A549 (cell line): Measurements from ENCODE around the gene HACL1. TPM values are rescaled to one million over a fixed set of nuclear protein-coding genes. Genes with fewer than 3 reads are reported as not detected.

ENCODE experiments used
- ATAC-seq, 2 experiments: fragments of 200-7000 bp in 1 of 2; fragments of >200 bp in 1 of 2; cut with Nextera tagmentation in 1 of 2; cut with Tn5 transposase in 1 of 2; 3 replicates each; pipeline versions ENCODE4 v1.8.0 to v1.9.1; 2018 to 2020; ENCODE audit warnings: mild to moderate bottlenecking in 1 of 2, moderate library complexity in 1 of 2
- CTCF ChIA-PET: fragments of 300-600 bp; sonication (Branson Sonifier 250); formaldehyde crosslinking; extraction: SDS; loops from one replicate; lab custom pipeline; 2021; ENCODE audit warnings: antibody characterized with exemption, inconsistent platforms; lab: Yijun Ruan, JAX
- POLR2A ChIA-PET: fragments of 350-600 bp; formaldehyde crosslinking; extraction: SDS; loops from one replicate; lab custom pipeline; 2021; ENCODE audit warnings: antibody characterized with exemption, inconsistent platforms; lab: Yijun Ruan, JAX
- DNase-seq, 2 experiments: peaks; one replicate each; pipeline versions ENCODE4 v3.0.0 to v3.0.0-alpha.2; 2011 to 2016; ENCODE audit warnings: low read depth in 1 of 2, low spot score in 1 of 2
- FAIRE-seq: peaks from 2 replicates; lab custom pipeline; 2011; peaks lifted over from hg19 to GRCh38; lab: Jason Lieb, UNC
- H3K27ac ChIP-seq, 2 experiments: fragments of >200 bp; sonication (Bioruptor Twin); formaldehyde crosslinking; 3 replicates each; pipeline ENCODE4 v1.5.1; 2016 to 2017
- H3K4me1 ChIP-seq: fragments of >200 bp; sonication (Bioruptor Twin); formaldehyde crosslinking; 3 replicates; pipeline ENCODE4 v1.6.1; 2016
- H3K4me2 ChIP-seq: fragments of >200 bp; sonication (Bioruptor Twin); formaldehyde crosslinking; 3 replicates; pipeline ENCODE4 v1.6.1; 2016
- H3K4me3 ChIP-seq: fragments of >200 bp; sonication (Bioruptor Twin); formaldehyde crosslinking; 3 replicates; pipeline ENCODE4 v1.5.1; 2016
- H3K9me3 ChIP-seq: fragments of >200 bp; sonication (Bioruptor Twin); formaldehyde crosslinking; 3 replicates; pipeline ENCODE4 v1.6.1; 2016
- BHLHE40 ChIP-seq: IDR thresholded peaks from 2 replicates; pipeline ENCODE4 v1.6.1; 2012; ENCODE audit warnings: low read depth, low read length, inconsistent platforms
- CBX2 ChIP-seq: fragments of 200-600 bp; sonication (generic); IDR thresholded peaks from 2 replicates; pipeline ENCODE4 v1.6.1; 2016; ENCODE audit warnings: low read depth, mild to moderate bottlenecking, borderline replicate concordance
- CEBPB ChIP-seq, 2 experiments: fragments of >200 bp in 1 of 2; sonication (Bioruptor Twin) in 1 of 2; formaldehyde crosslinking in 1 of 2; IDR thresholded peaks; 2 replicates each; pipeline ENCODE4 v1.6.1; 2012 to 2016
- CHD2 ChIP-seq: fragments of 150-350 bp; IDR thresholded peaks from 2 replicates; pipeline ENCODE4 v1.6.1; 2014; ENCODE audit warnings: low read length; ENCODE audit not compliant: partially characterized antibody
- EHF ChIP-seq: fragments of 250-450 bp; sonication (Bioruptor Pico); IDR thresholded peaks from 2 replicates; pipeline ENCODE4 v1.5.0; 2020; ENCODE audit warnings: mild to moderate bottlenecking
- ESRRA ChIP-seq: fragments of 150-350 bp; IDR thresholded peaks from 2 replicates; pipeline ENCODE4 v1.6.1; 2014; ENCODE audit warnings: mild to moderate bottlenecking, low read length, borderline replicate concordance
- FOSB ChIP-seq: fragments of 250-450 bp; sonication (Bioruptor Pico); IDR thresholded peaks from 2 replicates; pipeline ENCODE4 v1.5.0; 2020; ENCODE audit warnings: mild to moderate bottlenecking, moderate library complexity
- FOSL2 ChIP-seq, 2 experiments: fragments of 450-650 bp in 1 of 2; fragments of >200 bp in 1 of 2; sonication (Bioruptor Twin) in 1 of 2; formaldehyde crosslinking; IDR thresholded peaks; 2 replicates each; pipeline versions ENCODE4 v1.5.0 to v1.6.1; 2016 to 2020; ENCODE audit warnings: mild to moderate bottlenecking in 1 of 2, moderate library complexity in 1 of 2
- FOXS1 ChIP-seq: fragments of 250-450 bp; sonication (Bioruptor Pico); IDR thresholded peaks from 2 replicates; pipeline ENCODE4 v1.5.0; 2020; ENCODE audit warnings: mild to moderate bottlenecking, moderate library complexity
- HOXA7 ChIP-seq: fragments of 250-450 bp; sonication (Bioruptor Pico); IDR thresholded peaks from 2 replicates; pipeline ENCODE4 v1.5.0; 2020; ENCODE audit warnings: mild to moderate bottlenecking, moderate library complexity
- HOXB13 ChIP-seq: fragments of 250-450 bp; sonication (Bioruptor Pico); IDR thresholded peaks from 2 replicates; pipeline ENCODE4 v1.5.0; 2020; ENCODE audit warnings: low read depth, mild to moderate bottlenecking, moderate library complexity
- HOXB5 ChIP-seq: fragments of 250-450 bp; sonication (Bioruptor Pico); IDR thresholded peaks from 2 replicates; pipeline ENCODE4 v1.5.0; 2020; ENCODE audit warnings: mild to moderate bottlenecking, moderate library complexity
- JUN ChIP-seq, 2 experiments: fragments of >200 bp; sonication (Bioruptor Twin); formaldehyde crosslinking; IDR thresholded peaks; 2 replicates in 1 of 2; 3 replicates in 1 of 2; pipeline ENCODE4 v1.6.1; 2016 to 2017
- JUNB ChIP-seq: fragments of >200 bp; sonication (Bioruptor Twin); formaldehyde crosslinking; IDR thresholded peaks from 2 replicates; pipeline ENCODE4 v1.6.1; 2016
- KDM1A ChIP-seq: fragments of 200-600 bp; sonication (generic); IDR thresholded peaks from 2 replicates; pipeline ENCODE4 v1.6.1; 2016; ENCODE audit warnings: low read depth, mild to moderate bottlenecking
- NFE2L2 ChIP-seq: fragments of 150-350 bp; conservative IDR thresholded peaks from 2 replicates; pipeline ENCODE4 v1.6.1; 2014; ENCODE audit warnings: low read length
- NPAS2 ChIP-seq: fragments of 250-450 bp; sonication (Bioruptor Pico); IDR thresholded peaks from 2 replicates; pipeline ENCODE4 v1.8.0; 2022; ENCODE audit warnings: mild to moderate bottlenecking, moderate library complexity, borderline replicate concordance
- NR3C1 ChIP-seq: fragments of >200 bp; sonication (Bioruptor Twin); formaldehyde crosslinking; IDR thresholded peaks from 3 replicates; pipeline ENCODE4 v1.6.1; 2017
- POLR2A ChIP-seq: IDR thresholded peaks from 2 replicates; pipeline ENCODE4 v1.6.1; 2012; ENCODE audit warnings: mild to moderate bottlenecking, low read length
- SMC3 ChIP-seq: fragments of >200 bp; sonication (Bioruptor Twin); formaldehyde crosslinking; IDR thresholded peaks from 3 replicates; pipeline ENCODE4 v1.6.1; 2018; ENCODE audit warnings: inconsistent platforms
- SREBF2 ChIP-seq: fragments of 450-650 bp; IDR thresholded peaks from 2 replicates; pipeline ENCODE4 v1.6.1; 2014; ENCODE audit warnings: mild to moderate bottlenecking, moderate library complexity
- TFCP2L1 ChIP-seq: fragments of 250-450 bp; sonication (Bioruptor Pico); IDR thresholded peaks from 2 replicates; pipeline ENCODE4 v1.5.0; 2021; ENCODE audit warnings: mild to moderate bottlenecking
- ZC3H11A ChIP-seq: fragments of 450-650 bp; IDR thresholded peaks from 2 replicates; pipeline ENCODE4 v1.6.1; 2014; ENCODE audit warnings: antibody characterized with exemption, mild to moderate bottlenecking
- ZNF302 ChIP-seq: fragments of 250-450 bp; sonication (Bioruptor Pico); IDR thresholded peaks from 2 replicates; pipeline ENCODE4 v1.9.0; 2021; ENCODE audit warnings: inconsistent platforms, mild to moderate bottlenecking, moderate library complexity
- ZSCAN20 ChIP-seq: fragments of 250-450 bp; sonication (Bioruptor Pico); IDR thresholded peaks from 2 replicates; pipeline ENCODE4 v1.8.0; 2022; ENCODE audit warnings: mild to moderate bottlenecking, moderate library complexity
- WGBS: methylation state at CpG from one replicate; pipeline ENCODE4 v1.1.6; 2017; ENCODE audit errors: missing lambda C conversion rate; 5-methylcytosine and 5-hydroxymethylcytosine counted together
- polyA plus RNA-seq, 4 experiments: library from polyadenylated mRNA; depleted of rRNA in 3 of 4; stranded (reverse); fragments of >200 nt; fragmentation: RNase III in 1 of 4; extraction: RNeasy Plus Mini Kit Qiagen cat#74134 plus additional on column Dnase treatment in 1 of 4; gene quantifications; 2 replicates in 3 of 4; 3 replicates in 1 of 4; pipeline ENCODE4 v1.2.3, GENCODE V29; 2011 to 2017
- TF ChIP-seq, protein P1 (sequence below): fragments of >200 bp; sonication (Bioruptor Twin); formaldehyde crosslinking; IDR thresholded peaks from 3 replicates; pipeline ENCODE4 v1.6.1; 2016
- TF ChIP-seq, protein P2 (sequence below): IDR thresholded peaks from 2 replicates; pipeline ENCODE4 v1.6.1; 2012
- TF ChIP-seq, protein P3 (sequence below): IDR thresholded peaks from 2 replicates; pipeline ENCODE4 v1.6.1; 2012; ENCODE audit warnings: low read depth, borderline replicate concordance
- TF ChIP-seq, protein P4 (sequence below): fragments of 250-450 bp; sonication (Bioruptor Pico); IDR thresholded peaks from 2 replicates; pipeline ENCODE4 v1.5.0; 2020; ENCODE audit warnings: low read depth, mild to moderate bottlenecking, moderate library complexity

HACL1 gene
- polyA plus RNA-seq, 2 of the 4 experiments (the other 2 are of a cell fraction), result 26.3 to 51.0 TPM

DNA sequence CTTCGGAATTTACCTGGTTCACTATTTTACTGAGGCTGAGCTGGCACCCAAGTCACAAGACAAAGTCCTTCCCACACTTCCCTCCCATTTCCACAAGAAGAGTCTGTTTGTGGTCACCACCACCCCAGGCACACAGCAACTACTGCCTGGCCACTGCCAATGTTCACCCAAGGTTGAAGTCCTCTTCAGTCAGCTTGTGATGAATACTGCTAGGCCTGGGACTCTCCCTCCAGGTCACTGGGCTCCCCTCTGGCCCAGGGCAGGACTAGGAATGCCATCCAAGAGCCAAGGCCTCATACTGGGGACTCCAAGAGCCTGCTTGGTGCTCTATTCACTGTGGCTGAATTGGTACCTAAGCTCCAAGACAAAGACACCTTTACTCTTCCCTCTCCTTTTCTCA is 49.5 kb downstream of the HACL1 start:
- CTCF ChIA-PET, result interaction anchor here (1.0 to 1.7 kb wide), 2 partner anchors 9 to 444 kb away, joined by 4 read pairs; no protein-coding TSS in a partner anchor
- TF ChIP-seq HOXA7 (CRISPR knock-in tag), result no peak
- no peak for TF ChIP-seq CBX2
- no peak for TF ChIP-seq CEBPB (IDR thresholded peaks at IDR 0.05)
- TF ChIP-seq, protein P1, sequence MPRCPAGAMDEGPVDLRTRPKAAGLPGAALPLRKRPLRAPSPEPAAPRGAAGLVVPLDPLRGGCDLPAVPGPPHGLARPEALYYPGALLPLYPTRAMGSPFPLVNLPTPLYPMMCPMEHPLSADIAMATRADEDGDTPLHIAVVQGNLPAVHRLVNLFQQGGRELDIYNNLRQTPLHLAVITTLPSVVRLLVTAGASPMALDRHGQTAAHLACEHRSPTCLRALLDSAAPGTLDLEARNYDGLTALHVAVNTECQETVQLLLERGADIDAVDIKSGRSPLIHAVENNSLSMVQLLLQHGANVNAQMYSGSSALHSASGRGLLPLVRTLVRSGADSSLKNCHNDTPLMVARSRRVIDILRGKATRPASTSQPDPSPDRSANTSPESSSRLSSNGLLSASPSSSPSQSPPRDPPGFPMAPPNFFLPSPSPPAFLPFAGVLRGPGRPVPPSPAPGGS, result no peak
- TF ChIP-seq, protein P2, sequence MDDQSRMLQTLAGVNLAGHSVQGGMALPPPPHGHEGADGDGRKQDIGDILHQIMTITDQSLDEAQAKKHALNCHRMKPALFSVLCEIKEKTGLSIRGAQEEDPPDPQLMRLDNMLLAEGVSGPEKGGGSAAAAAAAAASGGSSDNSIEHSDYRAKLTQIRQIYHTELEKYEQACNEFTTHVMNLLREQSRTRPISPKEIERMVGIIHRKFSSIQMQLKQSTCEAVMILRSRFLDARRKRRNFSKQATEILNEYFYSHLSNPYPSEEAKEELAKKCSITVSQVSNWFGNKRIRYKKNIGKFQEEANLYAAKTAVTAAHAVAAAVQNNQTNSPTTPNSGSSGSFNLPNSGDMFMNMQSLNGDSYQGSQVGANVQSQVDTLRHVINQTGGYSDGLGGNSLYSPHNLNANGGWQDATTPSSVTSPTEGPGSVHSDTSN, result no peak
- TF ChIP-seq JUN (IDR thresholded peaks at IDR 0.05), result no peak
- TF ChIP-seq, protein P3, sequence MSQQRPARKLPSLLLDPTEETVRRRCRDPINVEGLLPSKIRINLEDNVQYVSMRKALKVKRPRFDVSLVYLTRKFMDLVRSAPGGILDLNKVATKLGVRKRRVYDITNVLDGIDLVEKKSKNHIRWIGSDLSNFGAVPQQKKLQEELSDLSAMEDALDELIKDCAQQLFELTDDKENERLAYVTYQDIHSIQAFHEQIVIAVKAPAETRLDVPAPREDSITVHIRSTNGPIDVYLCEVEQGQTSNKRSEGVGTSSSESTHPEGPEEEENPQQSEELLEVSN, result no peak
- TF ChIP-seq HOXB13 (CRISPR knock-in tag), result no peak
- TF ChIP-seq FOXS1 (CRISPR knock-in tag), result no peak
- no peak for TF ChIP-seq SREBF2
- no peak for TF ChIP-seq BHLHE40
- no peak for TF ChIP-seq FOSB (CRISPR knock-in tag)
- TF ChIP-seq, protein P4, sequence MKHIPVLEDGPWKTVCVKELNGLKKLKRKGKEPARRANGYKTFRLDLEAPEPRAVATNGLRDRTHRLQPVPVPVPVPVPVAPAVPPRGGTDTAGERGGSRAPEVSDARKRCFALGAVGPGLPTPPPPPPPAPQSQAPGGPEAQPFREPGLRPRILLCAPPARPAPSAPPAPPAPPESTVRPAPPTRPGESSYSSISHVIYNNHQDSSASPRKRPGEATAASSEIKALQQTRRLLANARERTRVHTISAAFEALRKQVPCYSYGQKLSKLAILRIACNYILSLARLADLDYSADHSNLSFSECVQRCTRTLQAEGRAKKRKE (CRISPR knock-in tag), result no peak
- no peak for TF ChIP-seq POLR2A
- FAIRE-seq (no peak), DNase-seq (no peak), ATAC-seq (no peak)
- POLR2A ChIA-PET, result no interaction called here
- Histone ChIP-seq H3K4me3 (no peak overlapping the region), H3K27ac (no peak overlapping the region), H3K9me3 (no peaks in the 10 kb centered on the region), H3K4me1 (no peaks in the 10 kb centered on the region), H3K4me2 (no peak overlapping the region)
- 57% methylated on average over 1 of the region's 1 CpG for WGBS

DNA sequence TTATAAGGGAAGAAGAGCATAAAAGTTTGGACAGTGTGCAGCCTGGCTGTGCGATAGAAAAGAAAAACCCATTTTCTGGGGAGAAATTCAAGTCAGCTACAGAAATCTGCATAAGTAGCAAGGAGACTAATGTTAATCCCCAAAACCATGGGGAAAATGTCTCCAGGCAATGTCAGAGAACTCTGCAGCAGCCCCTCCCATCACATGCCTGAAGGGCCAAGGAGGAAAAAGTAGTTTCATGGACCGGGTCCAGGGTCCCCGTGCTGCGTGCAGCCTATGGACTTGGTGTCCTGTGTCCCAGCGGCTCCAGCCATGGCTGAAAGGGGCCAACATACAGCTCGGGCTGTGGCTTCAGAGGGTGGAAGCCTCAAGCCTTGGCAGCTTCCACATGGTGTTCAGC is 51.5 kb downstream of the HACL1 start:
- ATAC-seq, result no peak

DNA sequence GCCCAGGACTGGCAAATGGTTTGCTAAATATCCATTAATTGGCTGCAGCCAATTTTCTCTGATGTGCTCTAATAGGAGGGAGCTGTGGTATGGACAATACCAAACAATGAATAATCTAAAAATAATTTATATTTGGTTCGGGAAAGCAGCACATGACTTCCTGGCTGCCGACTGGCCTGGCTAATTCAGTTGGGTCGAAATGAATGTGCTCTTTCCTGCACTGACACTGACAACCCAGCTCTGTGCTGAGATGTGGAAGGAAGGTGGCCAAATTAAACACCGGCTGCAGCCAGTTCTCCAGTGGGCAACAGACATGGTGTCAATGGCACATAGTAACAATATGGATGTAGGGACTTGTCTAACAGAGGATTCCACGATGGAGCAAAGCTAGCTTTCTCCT is 58.8 kb downstream of the HACL1 start:
- ATAC-seq (no peak), FAIRE-seq (no peak), DNase-seq (no peak)
- Histone ChIP-seq H3K9me3 (no peaks in the 10 kb centered on the region), H3K4me3 (no peak overlapping the region), H3K27ac (no peak overlapping the region), H3K4me2 (no peak overlapping the region), H3K4me1 (no peaks in the 10 kb centered on the region)
- 77% methylated on average over 5 of the region's 5 CpGs for WGBS
- TF ChIP-seq FOSL2 (IDR thresholded peaks at IDR 0.05) (no peak), FOSL2 (CRISPR knock-in tag; IDR thresholded peaks at IDR 0.05) (no peak), KDM1A (no peak), NR3C1 (no peak)
- CTCF ChIA-PET, result interaction anchor here (0.8 to 1.6 kb wide), 4 partner anchors 10 to 137 kb away, joined by 3 to 4 read pairs (median 3); no protein-coding TSS in a partner anchor
- POLR2A ChIA-PET, result no interaction called here

More for the DNA sequence above, 51.5 kb downstream of the HACL1 start:
- Histone ChIP-seq H3K27ac (no peak overlapping the region), H3K4me3 (no peak overlapping the region), H3K4me2 (no peak overlapping the region), H3K9me3 (no peaks in the 10 kb centered on the region), H3K4me1 (no peaks in the 10 kb centered on the region)
- FAIRE-seq, result no peak
- POLR2A ChIA-PET, result no interaction called here
- 94% methylated on average over 6 of the region's 6 CpGs for WGBS
- TF ChIP-seq JUNB (no peak), ZSCAN20 (CRISPR knock-in tag) (no peak), ESRRA (no peak), EHF (CRISPR knock-in tag) (no peak), SMC3 (no peak), NFE2L2 (no peak), HOXA7 (CRISPR knock-in tag) (no peak), NPAS2 (CRISPR knock-in tag) (no peak), ZNF302 (CRISPR knock-in tag) (no peak), HOXB5 (CRISPR knock-in tag) (no peak), CHD2 (no peak), NR3C1 (no peak), ZC3H11A (no peak), TFCP2L1 (CRISPR knock-in tag) (no peak)
- TF ChIP-seq, protein P4 (CRISPR knock-in tag), result no peak
- CTCF ChIA-PET, result interaction anchor here (1.2 kb wide), 1 partner anchor 282 kb away, joined by 4 read pairs; no protein-coding TSS in a partner anchor
- no peak for DNase-seq
